Left ventricle myocardium superior (tissue), 1 donor: Measurements from ENCODE around the gene FAM3C. TPM values are rescaled to one million over a fixed set of nuclear protein-coding genes. Genes with fewer than 3 reads are reported as not detected.

Experiments used
- ATAC-seq: fragments of 200-7000 bp; cut with Tn5 transposase; one replicate; pipeline ENCODE4 v1.9.1; 2020; ENCODE audit warnings: mild to moderate bottlenecking, moderate library complexity
- DNase-seq: peaks from one replicate; pipeline ENCODE4 v3.0.0-alpha.2; 2020
- intact Hi-C: fragments of 100-400 bp; cut with micrococcal nuclease; formaldehyde crosslinking; loops from one replicate; pipeline ENCODE4 v1.11.0; 2022
- total RNA-seq: library from RNA; stranded (reverse); fragmentation: NEBNext Ultra II Directional; extraction: Animal tissue kit (Norgen Biotek cat#: 25700); gene quantifications from one replicate; pipeline ENCODE4 v1.2.1, GENCODE V29; 2021
- donor health status: DM: no; HTN: yes; CAD: no; lungs with severe emphysema.

The FAM3C gene
- total RNA-seq, 1 donor from 2014 or later, result 42.8 TPM

DNA sequence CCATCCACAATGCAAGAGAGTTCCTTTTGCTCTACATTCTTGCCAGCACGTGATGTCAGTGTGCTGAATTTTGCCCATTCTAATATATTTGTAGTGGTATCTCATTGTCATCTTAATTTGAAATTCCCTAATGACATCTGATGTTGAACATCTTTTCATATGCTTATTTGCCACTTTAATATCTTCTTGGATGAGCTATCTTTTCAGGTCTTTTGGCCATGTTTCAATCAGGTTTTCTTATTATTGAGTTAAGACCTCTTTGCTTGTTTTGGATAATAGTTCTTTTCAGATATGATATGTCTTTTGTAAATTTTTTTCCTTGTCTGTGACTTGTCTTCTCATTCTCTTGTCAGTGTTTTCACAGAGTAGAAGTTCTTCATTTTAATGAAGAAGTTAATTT, 20.4 kb upstream of the FAM3C start:
- DNase-seq, result no peak

DNA sequence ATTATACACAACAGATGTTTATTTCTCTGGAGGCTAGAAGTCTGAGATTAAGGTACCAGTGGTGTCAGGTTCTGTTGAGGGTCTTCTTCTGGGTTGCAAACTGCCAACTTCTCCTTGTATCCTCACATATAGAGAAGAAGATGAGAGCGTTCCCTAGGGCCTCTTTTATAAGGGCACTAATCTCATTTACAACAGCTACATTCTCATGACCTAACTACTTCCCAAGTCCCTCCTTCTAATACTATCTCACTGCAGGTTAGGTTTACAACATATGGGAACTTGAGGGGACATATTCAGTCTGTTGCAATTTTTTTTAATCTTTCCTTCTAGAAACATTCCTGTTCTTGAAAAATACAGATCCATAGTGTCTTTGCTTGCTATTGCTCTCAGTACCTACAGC, 18.3 kb upstream of the FAM3C start:
- no peak for ATAC-seq
- intact Hi-C loops, result no loop called here
- DNase-seq, result no peak

More for the DNA sequence above, 20.4 kb upstream of the FAM3C start:
- intact Hi-C loops, result no loop called here
- no peak for ATAC-seq

DNA sequence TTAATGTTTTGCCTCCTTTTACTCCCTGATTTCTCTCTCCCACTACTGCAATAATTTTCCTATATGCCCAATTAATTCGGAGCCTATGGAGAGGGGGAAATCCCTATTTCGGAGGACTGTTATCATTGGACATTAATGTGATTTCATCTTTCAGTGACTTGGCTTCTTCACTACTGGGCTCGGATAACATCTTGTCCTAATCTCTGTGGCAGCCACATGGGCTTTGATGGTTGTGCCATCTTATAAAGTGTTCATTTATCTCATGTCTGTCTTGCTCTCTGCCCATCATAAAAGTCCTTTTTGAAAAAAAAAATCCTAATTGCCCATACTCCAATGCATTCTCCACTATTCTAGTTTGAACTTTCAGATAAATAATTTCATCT, 15.5 kb upstream of the FAM3C start:
- DNase-seq (no peak), ATAC-seq (no peak)
- intact Hi-C loops, result no loop called here

DNA sequence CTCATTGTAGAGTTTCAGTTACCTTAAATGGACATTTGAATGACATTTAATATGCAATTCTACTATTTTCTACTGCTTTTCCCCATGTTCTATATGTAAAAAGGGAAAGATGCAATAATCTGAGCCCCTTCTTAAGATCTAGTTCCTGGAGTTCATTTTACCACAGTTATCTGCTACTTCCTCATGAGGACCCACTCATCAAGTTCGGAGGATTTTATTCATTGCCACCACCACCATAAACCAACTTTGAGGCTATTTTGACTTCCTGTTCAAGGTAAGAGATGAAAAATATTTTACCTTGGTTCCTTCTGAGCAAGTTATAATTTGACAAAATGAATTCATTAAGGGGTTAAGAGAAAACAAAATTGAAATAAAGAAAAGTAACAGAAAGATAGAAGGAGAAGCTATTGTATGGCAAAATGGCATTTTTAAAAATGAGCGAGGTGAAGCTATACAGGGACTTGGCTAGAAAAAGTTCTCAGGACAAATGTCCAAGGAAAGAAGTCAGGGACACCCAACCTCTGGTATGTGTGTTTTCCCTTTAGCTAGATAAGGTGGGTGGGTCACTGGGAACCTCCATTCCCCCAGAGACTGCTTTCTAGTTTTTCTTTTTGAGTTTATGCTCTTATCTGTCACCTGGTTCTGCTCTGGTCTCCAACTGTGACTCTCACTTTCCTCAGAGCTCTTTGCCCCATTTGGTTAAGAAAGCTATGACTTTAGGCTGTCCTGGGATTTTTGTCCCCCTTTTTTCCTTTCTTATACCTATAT, 14.9 kb upstream of the FAM3C start:
- DNase-seq (no peak), ATAC-seq (no peak)
- intact Hi-C loops, result no loop called here

DNA sequence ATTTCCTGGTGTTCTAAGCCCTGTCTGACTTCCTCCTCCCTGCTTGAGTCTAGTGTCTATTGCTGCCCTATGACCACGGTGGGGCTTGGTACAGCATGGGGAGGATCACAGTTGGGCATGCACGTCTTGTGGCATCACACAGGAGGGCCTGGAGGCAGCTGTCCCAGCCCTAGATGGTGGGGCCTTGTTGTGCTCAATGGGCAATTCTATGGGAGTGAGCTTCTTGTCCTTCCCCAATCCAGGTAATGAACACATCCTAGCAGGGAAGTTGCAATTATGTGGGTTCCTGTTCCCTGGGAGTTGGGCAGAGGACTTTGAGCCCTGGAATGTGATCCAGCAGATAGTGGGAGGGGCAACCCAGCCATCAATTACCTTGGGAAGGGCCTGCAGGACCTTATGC, 10.8 kb upstream of the FAM3C start:
- DNase-seq, result no peak
- intact Hi-C loops, result no loop called here
- ATAC-seq, result no peak

DNA sequence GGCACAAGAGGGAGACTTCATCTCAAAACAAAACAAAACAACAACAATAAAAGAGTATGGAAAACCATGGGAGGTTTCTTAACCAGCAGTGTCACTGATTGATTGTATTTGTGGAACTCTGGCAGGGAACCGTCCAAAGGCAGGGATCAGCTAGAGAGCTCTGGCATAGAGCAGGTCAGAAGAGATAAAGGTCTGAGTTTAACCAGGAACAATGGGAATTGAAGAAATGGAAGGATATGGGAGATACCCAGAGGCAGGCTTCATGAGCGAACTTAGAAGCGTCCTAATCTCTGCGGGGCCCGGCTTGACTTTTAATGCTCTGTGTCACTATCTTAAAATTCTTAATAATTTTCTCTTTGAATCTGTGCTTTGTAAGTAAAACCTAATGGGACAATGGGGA, 10.4 kb upstream of the FAM3C start:
- intact Hi-C loops, result no loop called here
- no peak for ATAC-seq

DNA sequence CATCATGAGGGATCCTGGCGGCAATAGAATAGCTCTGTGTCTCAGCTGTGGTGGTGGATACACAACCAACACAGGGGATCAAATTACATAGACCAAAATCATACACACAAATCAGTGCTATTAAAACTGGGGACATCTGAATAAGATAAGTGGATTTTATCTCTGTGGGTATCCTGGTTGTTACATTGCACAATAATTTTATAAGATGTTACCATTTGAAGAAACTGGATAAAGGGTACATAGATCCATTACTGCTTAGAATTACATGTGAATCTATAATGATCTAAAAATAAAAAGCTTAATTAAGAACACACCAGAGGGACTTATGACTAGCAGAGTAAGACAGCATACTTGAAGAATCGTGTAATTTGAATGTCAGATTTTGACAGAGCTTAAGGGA, 8.2 kb upstream of the FAM3C start:
- intact Hi-C loops, result no loop called here
- ATAC-seq, result no peak
- no peak for DNase-seq

More for the DNA sequence above, 10.4 kb upstream of the FAM3C start:
- no peak for DNase-seq

DNA sequence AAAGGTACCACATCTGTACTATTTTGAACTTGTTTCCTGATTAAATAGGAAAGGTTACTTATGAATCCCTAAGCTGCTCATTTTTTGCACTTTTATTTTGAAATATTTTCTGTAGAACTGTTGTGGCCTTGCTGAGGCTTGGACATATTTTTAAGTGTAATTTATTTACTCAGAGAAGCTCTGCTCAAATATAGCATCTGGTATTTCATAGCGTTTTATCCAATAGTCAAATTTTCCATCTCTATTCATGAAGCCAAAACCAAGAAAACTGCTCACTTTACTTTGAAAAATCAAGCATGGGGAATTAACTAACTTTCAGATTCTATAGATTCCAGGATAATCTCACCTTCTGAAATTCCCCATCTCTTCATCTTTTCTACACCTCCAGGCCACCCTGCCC, 6.6 kb upstream of the FAM3C start:
- DNase-seq (no peak), ATAC-seq (no peak)
- intact Hi-C loops, result no loop called here

DNA sequence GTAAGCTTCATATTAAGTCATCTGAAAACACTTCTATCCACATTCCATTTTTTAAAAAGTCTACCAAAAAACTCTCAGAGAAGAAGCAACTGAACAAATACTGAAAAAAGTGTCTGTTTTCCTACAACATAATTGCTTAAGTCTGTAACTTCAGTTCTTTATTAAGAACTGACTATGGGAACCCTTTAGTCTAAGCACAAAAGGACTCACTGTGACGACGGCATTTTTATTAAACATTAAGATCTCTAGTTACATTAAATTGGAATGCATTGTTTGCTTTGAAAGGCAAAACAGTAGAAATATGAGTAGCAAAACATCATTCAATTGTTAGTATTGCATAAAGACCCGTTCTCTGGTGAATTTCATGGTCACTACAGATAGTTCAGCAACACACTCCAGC, 5.8 kb upstream of the FAM3C start:
- intact Hi-C loops, result no loop called here
- DNase-seq, result no peak
- no peak for ATAC-seq

DNA sequence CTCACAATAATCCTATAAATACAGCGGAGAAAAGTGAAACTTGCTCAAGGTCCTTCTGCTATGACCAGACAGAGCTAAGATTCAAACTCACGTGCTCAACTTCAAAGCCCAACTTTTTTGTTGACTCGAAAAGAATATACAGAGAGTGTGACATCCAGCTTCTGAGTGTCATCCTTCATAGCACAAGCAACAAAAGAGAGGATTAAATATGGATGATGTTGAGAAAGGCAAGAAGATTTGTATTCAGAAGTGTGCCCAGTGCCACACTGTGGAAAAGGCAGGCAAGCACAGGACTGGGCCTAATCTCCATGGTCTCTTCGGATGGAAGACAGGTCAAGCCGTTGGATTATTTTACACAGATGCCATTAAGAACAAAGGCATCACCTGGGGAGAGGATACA, 2.1 kb upstream of the FAM3C start:
- intact Hi-C loops, result no loop called here

DNA sequence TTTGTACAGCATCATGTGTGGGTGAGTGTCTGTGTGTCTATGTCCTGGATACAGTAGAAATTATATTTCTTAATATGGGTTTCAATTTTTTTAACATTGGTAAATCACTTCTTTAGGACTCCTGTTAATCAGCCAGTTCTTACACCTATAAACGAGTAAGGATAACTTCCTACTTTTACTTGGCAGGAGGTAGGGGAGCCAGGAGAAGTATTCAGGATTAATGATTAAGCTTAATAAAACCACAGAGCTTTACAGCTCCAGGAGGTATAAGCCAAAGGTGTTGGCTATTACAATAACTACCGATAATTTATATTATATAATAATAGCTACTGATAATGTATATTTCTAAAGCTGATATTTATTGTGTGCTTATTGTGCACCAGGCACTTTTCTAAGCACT, 1.7 kb upstream of the FAM3C start:
- no peak for ATAC-seq
- no peak for DNase-seq
- intact Hi-C loops, result no loop called here

More for the DNA sequence above, 2.1 kb upstream of the FAM3C start:
- no peak for DNase-seq
- no peak for ATAC-seq

DNA sequence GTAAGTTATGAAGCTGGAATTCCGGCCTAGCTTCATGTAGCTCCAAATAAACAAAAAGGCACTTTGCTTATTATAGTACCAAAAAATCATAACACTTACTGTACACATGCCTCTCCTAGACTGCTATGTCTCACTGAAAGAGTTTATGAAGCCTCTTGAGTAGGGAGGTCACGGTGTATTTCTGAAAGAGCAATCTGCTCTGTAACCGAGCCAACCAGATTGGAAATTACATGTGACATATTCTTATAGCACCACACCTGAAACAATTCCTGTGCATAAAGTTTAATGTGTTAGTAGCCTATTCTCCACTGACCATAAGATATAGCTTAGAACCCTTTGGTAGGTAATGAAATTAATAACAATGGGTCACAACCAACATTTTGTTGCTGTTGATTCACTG, 1.3 kb upstream of the FAM3C start:
- no peak for ATAC-seq
- no peak for DNase-seq
- intact Hi-C loops, result no loop called here

DNA sequence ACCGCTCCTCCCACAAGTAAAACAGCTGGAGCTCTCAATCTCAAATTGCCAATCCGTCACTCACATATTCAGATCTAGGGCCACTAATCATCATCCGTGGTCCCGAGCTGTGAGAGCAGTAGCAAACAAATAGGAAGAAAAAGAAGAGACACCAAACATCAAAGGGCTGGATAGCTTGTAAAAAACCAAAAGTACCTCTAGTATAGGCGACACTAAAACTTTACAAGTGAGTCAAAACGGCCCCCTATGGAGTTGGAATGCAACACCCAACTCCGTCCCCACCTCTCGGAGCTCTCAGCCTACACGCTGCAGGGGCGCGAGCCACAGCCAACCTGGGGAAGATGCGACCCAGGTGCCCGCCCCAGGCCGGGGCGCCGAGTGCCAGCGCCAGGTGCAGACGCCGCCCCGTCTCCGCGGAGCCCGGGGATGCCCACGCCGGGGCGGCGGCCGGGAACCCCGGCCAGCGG, 581 bp downstream of the FAM3C start:
- ATAC-seq, result no peak
- no peak for DNase-seq
- intact Hi-C loops, result no loop called here

DNA sequence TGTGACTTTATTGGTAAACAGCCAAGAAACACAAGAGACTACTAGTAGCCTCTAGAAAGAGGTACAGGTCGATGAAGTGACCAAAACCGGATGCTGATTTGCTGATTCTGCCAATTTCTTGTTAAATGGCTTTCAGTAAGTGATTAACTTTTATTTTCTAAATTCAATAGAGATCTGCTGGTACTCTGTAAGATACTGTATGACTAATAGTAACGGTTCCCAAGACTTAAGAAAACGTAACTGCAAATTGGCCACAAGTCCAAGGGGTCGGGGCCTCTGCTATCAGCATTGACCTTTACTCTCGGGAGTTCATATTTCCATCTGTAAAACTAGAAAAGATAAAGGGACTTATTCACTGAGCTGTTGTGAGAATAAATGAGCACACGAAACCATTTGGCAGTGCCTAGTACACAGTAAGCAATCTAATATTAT, 1.4 kb downstream of the FAM3C start:
- no peak for DNase-seq
- no peak for ATAC-seq
- intact Hi-C loops, result no loop called here

DNA sequence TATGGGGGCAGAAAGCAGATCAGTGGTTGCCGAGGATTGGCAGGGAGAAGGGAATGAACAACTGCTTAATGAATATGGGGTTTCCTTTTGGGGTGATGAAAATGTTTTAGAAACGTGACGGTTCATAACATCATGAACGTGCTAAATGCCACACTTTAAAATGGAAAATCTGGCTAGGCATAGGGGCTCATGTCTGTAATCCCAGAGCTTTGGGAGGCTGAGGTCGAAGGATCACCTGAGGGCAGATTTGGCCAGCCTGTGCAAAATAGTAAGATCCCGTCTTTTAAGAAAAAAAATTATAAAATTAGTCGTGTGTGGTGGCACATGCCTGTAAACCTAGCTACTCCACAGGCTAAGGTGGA, 3.1 kb downstream of the FAM3C start:
- no peak for DNase-seq
- no peak for ATAC-seq
- intact Hi-C loops, result no loop called here

DNA sequence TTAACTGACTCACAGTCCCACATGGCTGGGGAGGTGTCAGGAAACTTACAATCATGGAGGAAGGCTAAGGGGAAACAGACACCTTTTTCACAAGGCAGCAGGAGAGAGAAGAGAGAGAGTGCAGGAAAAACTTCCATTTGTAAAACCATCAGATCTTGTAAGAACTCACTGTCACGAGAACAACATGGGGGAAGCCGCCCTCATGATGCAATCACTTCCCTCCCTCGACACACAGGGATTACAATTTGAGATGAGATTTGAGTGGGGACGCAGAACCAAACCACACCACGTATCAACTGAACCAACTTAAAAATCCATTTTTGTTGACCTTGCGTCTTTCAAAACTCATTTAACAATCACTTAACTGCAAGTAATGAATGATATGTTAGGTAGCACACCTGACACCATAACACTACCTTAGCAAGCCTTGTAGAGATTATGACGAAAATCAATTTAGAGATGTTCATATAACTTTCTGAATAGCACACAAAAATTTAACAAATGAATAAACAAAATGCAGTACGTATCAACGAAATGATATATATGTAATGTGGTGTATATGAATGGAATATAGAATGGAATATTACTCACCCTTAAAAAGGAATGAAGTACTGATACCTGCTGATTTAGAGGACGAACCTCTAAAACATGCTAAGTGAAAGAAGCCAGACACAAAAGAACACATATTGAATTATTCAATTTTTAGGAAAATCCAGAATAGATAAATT, 3.7 kb downstream of the FAM3C start:
- DNase-seq, result no peak
- intact Hi-C loops, result no loop called here
- ATAC-seq, result no peak

DNA sequence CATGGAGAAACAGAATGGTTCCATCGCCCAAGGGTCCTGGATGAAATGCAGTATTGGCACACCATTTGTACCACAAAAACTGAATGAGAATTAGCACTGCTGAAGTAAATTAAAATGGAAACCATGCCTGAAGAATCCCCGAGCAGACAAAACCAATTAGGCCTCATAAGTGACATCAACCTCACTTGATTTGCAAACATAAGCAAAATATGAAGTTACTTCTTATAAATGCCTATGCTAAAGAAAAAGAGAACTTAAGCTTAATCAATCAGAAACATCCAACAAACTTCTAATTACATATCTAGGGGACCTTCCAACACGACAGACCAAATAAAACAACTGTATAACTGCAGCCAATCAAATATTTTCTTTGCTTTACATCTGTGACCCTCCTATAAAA, 4.4 kb downstream of the FAM3C start:
- intact Hi-C loops, result no loop called here
- ATAC-seq, result no peak
- no peak for DNase-seq

DNA sequence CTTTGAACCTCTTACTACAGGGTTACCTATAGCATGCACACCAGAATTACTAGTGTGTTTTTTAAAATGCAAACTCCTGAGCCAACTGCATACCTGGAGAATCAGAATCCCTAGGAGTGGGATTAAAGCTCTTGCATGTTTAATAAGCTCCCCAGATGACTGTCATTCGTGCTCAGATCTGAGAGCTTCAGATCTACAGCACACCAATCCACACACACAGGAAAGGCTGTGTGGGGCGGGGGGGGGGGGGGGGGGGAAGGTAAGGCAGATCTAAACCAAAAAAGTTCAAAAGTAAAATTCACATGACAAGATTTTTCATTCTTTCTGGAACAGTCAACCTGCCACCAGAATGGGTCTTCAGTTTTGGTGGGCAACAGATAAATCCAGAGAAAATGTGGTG, 5.5 kb downstream of the FAM3C start:
- no peak for ATAC-seq
- intact Hi-C loops, result no loop called here
- no peak for DNase-seq

DNA sequence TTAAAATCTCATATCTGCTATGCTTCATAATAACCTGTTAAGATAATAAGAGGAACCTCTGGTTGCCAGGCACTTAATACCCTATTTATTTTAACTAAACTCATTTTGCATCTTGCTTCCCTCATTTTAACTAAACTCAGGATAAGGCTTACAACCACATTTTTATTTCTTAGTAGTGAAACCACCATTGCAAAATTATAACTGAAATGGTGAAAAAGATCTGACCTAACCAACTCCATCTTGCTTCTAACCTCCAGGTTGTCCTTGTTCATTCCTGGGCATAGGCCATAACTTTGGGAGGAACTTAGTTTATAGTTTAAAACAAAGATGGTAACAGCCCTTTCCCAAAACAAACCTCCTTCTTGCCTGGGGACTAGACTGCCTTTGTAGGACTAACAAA, 6.0 kb downstream of the FAM3C start:
- DNase-seq, result no peak
- intact Hi-C loops, result no loop called here
- no peak for ATAC-seq

DNA sequence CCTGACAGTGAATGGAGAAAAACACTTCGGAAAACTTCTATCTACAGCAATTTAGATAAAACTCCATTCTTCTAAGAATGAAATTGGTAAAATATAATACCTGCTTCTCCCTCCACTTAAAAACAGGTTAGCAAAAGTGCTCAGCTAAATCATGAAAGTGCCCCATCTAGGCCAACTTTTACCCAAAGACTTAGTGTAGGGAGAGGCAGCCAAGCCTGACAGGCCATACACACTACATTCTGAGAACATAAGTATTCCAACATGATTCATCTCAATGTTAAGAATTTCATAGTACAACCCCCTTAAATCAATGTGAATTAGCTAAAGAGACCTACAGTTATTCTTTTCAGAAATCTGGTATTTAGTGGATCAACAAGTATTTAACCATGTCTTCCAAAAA, 7.2 kb downstream of the FAM3C start:
- no peak for ATAC-seq
- intact Hi-C loops, result no loop called here

DNA sequence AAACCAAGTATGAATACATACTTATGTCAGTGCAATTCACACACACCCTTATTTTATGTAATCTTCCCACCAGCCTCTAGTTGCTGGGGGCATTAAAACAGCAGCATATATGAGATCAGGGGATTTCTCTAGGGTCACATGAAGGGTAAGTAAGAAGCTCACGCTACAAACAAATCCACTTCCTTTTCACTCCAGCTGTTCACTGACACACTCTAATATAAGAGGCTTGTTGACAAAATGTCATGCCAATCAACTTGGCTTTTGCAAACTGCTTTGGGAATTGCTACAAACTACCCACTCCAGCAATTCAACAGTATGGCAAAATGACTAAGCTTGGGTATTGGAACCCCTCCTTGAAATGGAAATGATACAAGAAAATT, 10.3 kb downstream of the FAM3C start:
- ATAC-seq, result peak; percentile 56
- intact Hi-C loops, result no loop called here
- no peak for DNase-seq

More for the DNA sequence above, 7.2 kb downstream of the FAM3C start:
- DNase-seq, result no peak
